Spleen (tissue), 11 donors: ENCODE results near the gene RNF111. TPM values are rescaled to one million over a fixed set of nuclear protein-coding genes. Genes with fewer than 3 reads are reported as not detected.

Experiments
- DNase-seq: peaks from one replicate; pipeline ENCODE4 v3.0.0-alpha.2; 2020
- H3K27ac ChIP-seq, 8 donors: fragments of 200-600 bp; sonication (generic) in 7 of 8; 1 replicate in 4 of 8; 2 replicates in 4 of 8; pipeline versions ENCODE4 v1.5.0 to v1.8.0; 2016 to 2021; ENCODE audit warnings: inconsistent platforms in 4 of 8, mild to moderate bottlenecking in 4 of 8, moderate library complexity in 1 of 8
- H3K27me3 ChIP-seq, 7 donors: fragments of 200-600 bp; sonication (generic) in 6 of 7; replicated peaks in 1 of 7; 1 replicate in 4 of 7; 2 replicates in 3 of 7; pipeline versions ENCODE4 v1.5.0 to v1.8.0; 2016 to 2021; ENCODE audit warnings: inconsistent platforms in 3 of 7, mild to moderate bottlenecking in 1 of 7
- H3K36me3 ChIP-seq, 6 donors: fragments of 200-600 bp; sonication (generic) in 5 of 6; 1 replicate in 4 of 6; 2 replicates in 2 of 6; pipeline versions ENCODE4 v1.5.0 to v1.8.0; 2016 to 2021; ENCODE audit warnings: inconsistent platforms in 2 of 6
- H3K4me1 ChIP-seq, 6 donors: fragments of 200-600 bp; sonication (generic) in 5 of 6; 1 replicate in 3 of 6; 2 replicates in 3 of 6; pipeline versions ENCODE4 v1.5.0 to v1.8.0; 2016 to 2021; ENCODE audit warnings: inconsistent platforms in 3 of 6
- H3K4me3 ChIP-seq, 8 donors: fragments of 200-600 bp; sonication (generic) in 7 of 8; 1 replicate in 4 of 8; 2 replicates in 4 of 8; pipeline versions ENCODE4 v1.5.0 to v1.8.0; 2016 to 2021; ENCODE audit warnings: inconsistent platforms in 4 of 8, mild to moderate bottlenecking in 4 of 8, moderate library complexity in 2 of 8
- H3K9me3 ChIP-seq, 8 donors: fragments of 200-600 bp; sonication (generic) in 7 of 8; 1 replicate in 4 of 8; 2 replicates in 4 of 8; pipeline versions ENCODE4 v1.5.0 to v1.8.0; 2016 to 2021; ENCODE audit warnings: inconsistent platforms in 4 of 8
- CTCF ChIP-seq, 11 experiments: fragments of 200-600 bp in 7 of 11; fragments of 450-650 bp in 4 of 11; sonication (generic) in 4 of 11; IDR thresholded peaks in 8 of 11; conservative IDR thresholded peaks in 3 of 11; 1 replicate in 7 of 11; 2 replicates in 4 of 11; pipeline versions ENCODE4 v1.4.0 to v1.8.0; 2016 to 2021; ENCODE audit warnings: antibody characterized with exemption in 11 of 11, inconsistent platforms in 4 of 11, mild to moderate bottlenecking in 1 of 11
- POLR2A ChIP-seq, 3 donors: fragments of 450-650 bp; IDR thresholded peaks; one replicate each; pipeline ENCODE4 v1.5.1; 2017; ENCODE audit warnings: antibody characterized with exemption in 3 of 3, mild to moderate bottlenecking in 1 of 3
- POLR2AphosphoS5 ChIP-seq, 3 donors: sonication (generic); formaldehyde crosslinking; IDR thresholded peaks; one replicate each; pipeline ENCODE4 v1.5.1; 2017; ENCODE audit warnings: antibody characterized with exemption in 3 of 3
- WGBS, 5 donors: extraction: QIAGEN DNeasy Blood & Tissue Kit in 3 of 5; methylation state at CpG; one replicate each; pipeline versions ENCODE4 v1.1.5 to v1.1.7; 2013 to 2018; 5-methylcytosine and 5-hydroxymethylcytosine counted together
- intact Hi-C: fragments of 100-400 bp; cut with DNase I; formaldehyde crosslinking; loops from one replicate; pipeline ENCODE4 v1.15.0; 2023; ENCODE audit warnings: low total_unique reads
- polyA plus RNA-seq, 3 donors: library from polyadenylated mRNA; stranded (reverse); fragments of 200-250 nt; gene quantifications; one replicate each; pipeline ENCODE4 v1.2.1, GENCODE V29; 2013
- total RNA-seq, 7 donors: library from RNA; depleted of rRNA in 3 of 7; stranded (reverse); fragments of >200 nt in 3 of 7; fragmentation: NEBNext Ultra II Directional in 4 of 7; extraction: Animal tissue kit (Norgen Biotek cat#: 25700) in 4 of 7; gene quantifications; one replicate each; pipeline versions ENCODE4 v1.1.0 to v1.2.1, GENCODE V29; 2016 to 2021
- donor health status: healthy with polysubstance abuse.
- donor health status: DM: no; HTN: no; CAD: no; lungs with moderate emphysema.
- donor health status: DM: no; HTN: no; CAD: no.
- donor health status: Bipolar disorder and iron deficiency.
- donor health status: healthy.
- donor health status: DM: no; HTN: no; CAD: no.
- donor health status: DM: yes; HTN: yes; CAD: no.

The RNF111 gene
- total and polyA plus RNA-seq, 10 donors, result 10.5 to 68.2 (median 41.1) TPM

- H3K27ac ChIP-seq, result peak overlapping the region in 1 of 8 donors; percentile 70
- intact Hi-C loops, result no loop called here
- no peaks in the 10 kb centered on the region for H3K27me3 ChIP-seq
- TF ChIP-seq POLR2A (IDR thresholded peaks at IDR 0.05), result no peak
- peaks cover 0 to 35% (median 0%) of the 10 kb centered on the region in 6 donors for H3K36me3 ChIP-seq
- no peak for DNase-seq
- H3K9me3 ChIP-seq, result no peaks in the 10 kb centered on the region
- WGBS, 5 donors, result 35 to 62% (median 59%) methylated on average over 2 of the region's 2 CpGs
- peaks cover 0 to 25% (median 15%) of the 10 kb centered on the region in 6 donors for H3K4me1 ChIP-seq
- peak overlapping the region in 4 of 8 donors; percentile 84 to 91 (median 87) for H3K4me3 ChIP-seq
Measured at GRCh38 chr15:59105854-59106253, 118.4 kb downstream of the RNF111 start.

GRCh38 chr15:59111251-59111650 lies 123.8 kb downstream of the RNF111 start:
- Histone ChIP-seq H3K36me3 (peaks cover 0 to 62% (median 0%) of the 10 kb centered on the region in 6 donors), H3K27me3 (no peaks in the 10 kb centered on the region), H3K27ac (no peak overlapping the region), H3K4me1 (peaks cover 0 to 4% (median 0%) of the 10 kb centered on the region in 6 donors), H3K4me3 (no peak overlapping the region), H3K9me3 (no peaks in the 10 kb centered on the region)
- intact Hi-C loops, result no loop called here
- WGBS, 5 donors, result 92 to 97% (median 95%) methylated on average over 4 of the region's 4 CpGs
- DNase-seq, result no peak
- TF ChIP-seq CTCF (IDR thresholded peaks at IDR 0.05 in 8 of 11, conservative IDR thresholded peaks at IDR 0.05 in 3 of 11) (no peak), POLR2A (IDR thresholded peaks at IDR 0.05) (no peak), POLR2AphosphoS5 (IDR thresholded peaks at IDR 0.05) (no peak)

- Histone ChIP-seq H3K27ac (no peak overlapping the region), H3K36me3 (peaks cover 0 to 67% (median 0%) of the 10 kb centered on the region in 6 donors), H3K9me3 (no peaks in the 10 kb centered on the region), H3K4me3 (no peak overlapping the region), H3K27me3 (no peaks in the 10 kb centered on the region), H3K4me1 (no peaks in the 10 kb centered on the region)
- intact Hi-C loops, result no loop called here
- TF ChIP-seq POLR2A (IDR thresholded peaks at IDR 0.05) (no peak), POLR2AphosphoS5 (IDR thresholded peaks at IDR 0.05) (no peak), CTCF (IDR thresholded peaks at IDR 0.05 in 8 of 11, conservative IDR thresholded peaks at IDR 0.05 in 3 of 11) (no peak)
- DNase-seq, result no peak
- WGBS, 5 donors, result 73 to 94% (median 84%) methylated on average over 2 of the region's 2 CpGs
Measured at GRCh38 chr15:59115047-59115446, 127.6 kb downstream of the RNF111 start.

- H3K9me3 ChIP-seq, result no peaks in the 10 kb centered on the region
- WGBS, 5 donors, result 93 to 100% (median 97%) methylated on average over 1 of the region's 1 CpG
- no peak overlapping the region for H3K27ac ChIP-seq
- no peaks in the 10 kb centered on the region for H3K27me3 ChIP-seq
- H3K4me3 ChIP-seq, result no peak overlapping the region
- no peak for DNase-seq
- H3K36me3 ChIP-seq, result peaks cover 0 to 56% (median 0%) of the 10 kb centered on the region in 6 donors
- TF ChIP-seq CTCF (IDR thresholded peaks at IDR 0.05 in 8 of 11, conservative IDR thresholded peaks at IDR 0.05 in 3 of 11), result no peak
- TF ChIP-seq POLR2A (IDR thresholded peaks at IDR 0.05), result no peak
- TF ChIP-seq POLR2AphosphoS5 (IDR thresholded peaks at IDR 0.05), result no peak
- intact Hi-C loops, result no loop called here
- no peaks in the 10 kb centered on the region for H3K4me1 ChIP-seq
Measured at GRCh38 chr15:59116141-59116540, 128.7 kb downstream of the RNF111 start.

- intact Hi-C loops, result no loop called here
- Histone ChIP-seq H3K27me3 (no peaks in the 10 kb centered on the region), H3K27ac (no peak overlapping the region), H3K4me1 (no peaks in the 10 kb centered on the region), H3K4me3 (no peak overlapping the region), H3K9me3 (no peaks in the 10 kb centered on the region), H3K36me3 (peaks cover 0 to 54% (median 0%) of the 10 kb centered on the region in 6 donors)
- 96 to 97% (median 96%) methylated on average over 6 of the region's 6 CpGs for WGBS, 5 donors
- DNase-seq, result no peak
- TF ChIP-seq POLR2A (IDR thresholded peaks at IDR 0.05) (no peak), CTCF (IDR thresholded peaks at IDR 0.05 in 8 of 11, conservative IDR thresholded peaks at IDR 0.05 in 3 of 11) (no peak), POLR2AphosphoS5 (IDR thresholded peaks at IDR 0.05) (no peak)
Measured at GRCh38 chr15:59116771-59117170, 129.3 kb downstream of the RNF111 start.
